Adrenal gland (tissue), 12 donors: ENCODE results near the gene AFAP1L1. TPM values are rescaled to one million over a fixed set of nuclear protein-coding genes. Genes with fewer than 3 reads are reported as not detected.

Experiments used
- DNase-seq, 7 donors: peaks; one replicate each; pipeline ENCODE4 v3.0.0-alpha.2; 2019 to 2020
- H3K27ac ChIP-seq, 5 donors: fragments of 200-600 bp; sonication (generic) in 4 of 5; 1 replicate in 3 of 5; 2 replicates in 2 of 5; pipeline versions ENCODE4 v1.5.1 to v1.8.0; 2016 to 2020; ENCODE audit warnings: mild to moderate bottlenecking in 1 of 5
- H3K27me3 ChIP-seq: fragments of 200-600 bp; 2 replicates; pipeline ENCODE4 v1.8.0; 2021
- H3K36me3 ChIP-seq, 2 donors: fragments of 200-600 bp; replicated peaks in 1 of 2; 1 replicate in 1 of 2; 2 replicates in 1 of 2; pipeline versions ENCODE4 v1.5.1 to v1.8.0; 2018 to 2022
- H3K4me1 ChIP-seq, 2 donors: fragments of 200-600 bp; replicated peaks in 1 of 2; 1 replicate in 1 of 2; 2 replicates in 1 of 2; pipeline versions ENCODE4 v1.5.1 to v1.8.0; 2018 to 2021
- H3K4me3 ChIP-seq, 4 donors: fragments of 200-600 bp; sonication (generic) in 3 of 4; one replicate each; pipeline ENCODE4 v1.5.1; 2016 to 2018
- H3K9me3 ChIP-seq, 3 donors: fragments of 200-600 bp; sonication (generic) in 1 of 3; replicated peaks in 1 of 3; 1 replicate in 2 of 3; 2 replicates in 1 of 3; pipeline versions ENCODE4 v1.5.1 to v1.8.0; 2016 to 2021
- CTCF ChIP-seq, 6 experiments: fragments of 450-650 bp in 4 of 6; fragments of 200-600 bp in 2 of 6; sonication (generic) in 1 of 6; IDR thresholded peaks; 1 replicate in 5 of 6; 2 replicates in 1 of 6; pipeline versions ENCODE4 v1.5.1 to v1.8.0; 2016 to 2021; ENCODE audit warnings: antibody characterized with exemption in 6 of 6, mild to moderate bottlenecking in 2 of 6, moderate library complexity in 1 of 6
- POLR2A ChIP-seq, 2 donors: fragments of 450-650 bp; IDR thresholded peaks; one replicate each; pipeline ENCODE4 v1.6.1; 2017; ENCODE audit warnings: antibody characterized with exemption in 2 of 2, mild to moderate bottlenecking in 2 of 2, moderate library complexity in 1 of 2
- WGBS, 4 donors: extraction: QIAGEN DNeasy Blood & Tissue Kit in 2 of 4; methylation state at CpG; one replicate each; pipeline versions ENCODE4 v1.1.5 to v1.1.7; 2013 to 2017; 5-methylcytosine and 5-hydroxymethylcytosine counted together
- intact Hi-C, 2 donors: fragments of 100-400 bp; cut with DNase I; formaldehyde crosslinking; loops; one replicate each; pipeline versions ENCODE4 v1.14.1 to v1.15.0; 2022 to 2023
- polyA plus RNA-seq, 3 donors: library from polyadenylated mRNA; stranded (reverse); fragments of 200-250 nt in 2 of 3; fragments of 350-450 nt in 1 of 3; fragmentation: Illumina TruSeq in 1 of 3; extraction: RNeasy Lipid Tissue Mini Kit (QIAGEN cat#74804) in 1 of 3; gene quantifications; one replicate each; pipeline ENCODE4 v1.2.3, GENCODE V29; 2013 to 2014
- total RNA-seq, 9 donors: library from RNA; depleted of rRNA in 4 of 9; stranded (reverse); fragments of >200 nt in 4 of 9; fragments of 120-200 nt in 1 of 9; fragmentation: NEBNext Ultra II Directional in 1 of 9; extraction: Animal tissue kit (Norgen Biotek cat#: 25700) in 1 of 9; gene quantifications; one replicate each; pipeline versions ENCODE4 v1.1.0 to v1.2.4, GENCODE V29; 2013 to 2023
- donor health status: healthy with polysubstance abuse.
- donor health status: Bipolar disorder and iron deficiency.
- donor health status: DM: yes; HTN: yes; CAD: no.
- donor health status: DM: no; HTN: no; CAD: no.
- donor health status: DM: no; HTN: no; CAD: no.
- donor health status: DM: yes; HTN: yes; CAD: no.

Gene AFAP1L1
- total and polyA plus RNA-seq, 12 donors = 4.3 to 13.4 (median 9.3) TPM

DNA sequence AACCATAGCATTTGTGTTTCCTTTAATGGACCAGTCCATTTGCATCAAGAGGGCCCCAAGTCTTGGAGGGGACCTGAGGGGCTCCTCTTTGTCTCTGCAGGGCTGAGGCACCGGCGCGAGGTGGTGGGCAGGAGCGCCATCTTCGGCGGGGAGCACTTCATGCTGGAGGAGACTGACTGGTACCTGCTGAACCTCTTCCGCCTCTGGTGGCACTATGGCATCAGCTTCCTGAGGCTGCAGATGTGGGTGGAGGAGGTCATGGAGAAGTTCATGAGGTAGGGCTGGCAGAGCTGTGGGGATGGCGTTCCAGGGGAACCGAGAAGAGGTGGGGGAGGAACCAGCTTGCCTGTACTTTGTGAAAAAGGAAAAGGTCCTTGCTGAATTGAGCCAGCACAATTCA lies 92.3 kb downstream of the AFAP1L1 start:
- Histone ChIP-seq H3K4me1 (no peaks in the 10 kb centered on the region), H3K4me3 (no peak overlapping the region), H3K27ac (no peak overlapping the region), H3K27me3 (no peaks in the 10 kb centered on the region), H3K36me3 (no peaks in the 10 kb centered on the region), H3K9me3 (no peaks in the 10 kb centered on the region)
- TF ChIP-seq POLR2A (IDR thresholded peaks at IDR 0.05) (no peak), CTCF (IDR thresholded peaks at IDR 0.05) (no peak)
- peak in 1 of 7 donors; percentile 37 for DNase-seq
- intact Hi-C loops = no loop called here
- WGBS, 4 donors = 86 to 96% (median 93%) methylated on average over 4 to 9 of the region's 9 CpGs

GRCh38 chr5:149364719-149365118 lies 93.1 kb downstream of the AFAP1L1 start:
- TF ChIP-seq CTCF (IDR thresholded peaks at IDR 0.05) (no peak), POLR2A (IDR thresholded peaks at IDR 0.05) (no peak)
- WGBS, 4 donors = 89 to 100% (median 96%) methylated on average over 2 of the region's 2 CpGs
- intact Hi-C loops = loop anchor here (5.0 kb wide), 1 partner anchor 47 kb away; no protein-coding TSS in a partner anchor
- Histone ChIP-seq H3K4me3 (no peak overlapping the region), H3K36me3 (no peaks in the 10 kb centered on the region), H3K27ac (no peak overlapping the region), H3K27me3 (no peaks in the 10 kb centered on the region), H3K4me1 (no peaks in the 10 kb centered on the region), H3K9me3 (no peaks in the 10 kb centered on the region)
- peak in 1 of 7 donors; percentile 35 for DNase-seq

GRCh38 chr5:149365418-149365817 lies 93.8 kb downstream of the AFAP1L1 start:
- TF ChIP-seq POLR2A (IDR thresholded peaks at IDR 0.05) (no peak), CTCF (IDR thresholded peaks at IDR 0.05) (no peak)
- intact Hi-C loops = loop anchor here (5.0 kb wide), 1 partner anchor 48 kb away; no protein-coding TSS in a partner anchor
- Histone ChIP-seq H3K9me3 (no peaks in the 10 kb centered on the region), H3K4me3 (no peak overlapping the region), H3K27me3 (no peaks in the 10 kb centered on the region), H3K4me1 (no peaks in the 10 kb centered on the region), H3K27ac (no peak overlapping the region), H3K36me3 (no peaks in the 10 kb centered on the region)
- peak in 1 of 7 donors; percentile 42 for DNase-seq
- WGBS, 4 donors = 86 to 94% (median 90%) methylated on average over 5 to 6 of the region's 6 CpGs

- intact Hi-C loops = loop anchor here (5.0 kb wide), 1 partner anchor 49 kb away; no protein-coding TSS in a partner anchor
- no peaks in the 10 kb centered on the region for H3K9me3 ChIP-seq
- DNase-seq = peak in 1 of 7 donors; percentile 21
- no peaks in the 10 kb centered on the region for H3K27me3 ChIP-seq
- no peaks in the 10 kb centered on the region for H3K36me3 ChIP-seq
- TF ChIP-seq CTCF (IDR thresholded peaks at IDR 0.05) (no peak), POLR2A (IDR thresholded peaks at IDR 0.05) (no peak)
- WGBS, 4 donors = 82 to 90% (median 87%) methylated on average over 1 of the region's 1 CpG
- H3K27ac ChIP-seq = no peak overlapping the region
- peaks cover 0 to 4% of the 10 kb centered on the region in 2 donors for H3K4me1 ChIP-seq
- no peak overlapping the region for H3K4me3 ChIP-seq
Observed at GRCh38 chr5:149366169-149366729, 94.6 kb downstream of the AFAP1L1 start.
